GM12874 (cell line): ENCODE results near the gene PLPPR3.

Experiments used
- CTCF ChIP-seq: IDR thresholded peaks from 2 replicates; pipeline ENCODE4 v1.5.1; 2011; ENCODE audit warnings: low read depth, mild to moderate bottlenecking, control low read depth, low read length, moderate library complexity; ENCODE audit not compliant: insufficient read depth

PLPPR3 gene

GRCh38 chr19:806815-807421, 14.8 kb downstream of the PLPPR3 start:
- no peak for TF ChIP-seq CTCF

GRCh38 chr19:805600-806550, 15.9 kb downstream of the PLPPR3 start:
- TF ChIP-seq CTCF = no peak

GRCh38 chr19:805166-805551, 16.6 kb downstream of the PLPPR3 start:
- TF ChIP-seq CTCF = no peak

DNA sequence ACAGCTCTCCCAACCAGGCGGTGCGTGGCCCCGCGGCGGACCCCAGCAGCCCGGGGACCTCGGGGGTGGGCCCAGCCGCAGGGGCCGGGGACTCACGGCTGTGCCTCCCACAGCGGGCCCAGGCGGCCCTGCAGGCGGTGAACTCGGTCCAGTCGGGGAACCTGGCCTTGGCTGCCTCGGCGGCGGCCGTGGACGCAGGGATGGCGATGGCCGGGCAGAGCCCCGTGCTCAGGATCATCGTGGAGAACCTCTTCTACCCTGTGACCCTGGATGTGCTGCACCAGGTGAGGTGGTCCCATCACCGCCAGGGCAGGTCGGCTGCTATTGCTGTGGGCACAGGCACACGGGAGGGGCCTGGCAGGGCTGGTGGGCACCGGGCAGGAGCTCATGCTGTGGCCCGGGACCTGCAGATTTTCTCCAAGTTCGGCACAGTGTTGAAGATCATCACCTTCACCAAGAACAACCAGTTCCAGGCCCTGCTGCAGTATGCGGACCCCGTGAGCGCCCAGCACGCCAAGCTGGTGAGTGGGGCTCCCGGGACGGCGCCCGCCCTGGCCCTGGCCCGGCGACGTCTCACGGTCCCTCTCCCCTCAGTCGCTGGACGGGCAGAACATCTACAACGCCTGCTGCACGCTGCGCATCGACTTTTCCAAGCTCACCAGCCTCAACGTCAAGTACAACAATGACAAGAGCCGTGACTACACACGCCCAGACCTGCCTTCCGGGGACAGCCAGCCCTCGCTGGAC, 17.2 kb downstream of the PLPPR3 start:
- no peak for TF ChIP-seq CTCF

- no peak for TF ChIP-seq CTCF
Measured at GRCh38 chr19:803686-804418, 17.9 kb downstream of the PLPPR3 start.

GRCh38 chr19:803099-803561, 18.6 kb downstream of the PLPPR3 start:
- no peak for TF ChIP-seq CTCF
